Loucy (cell line): ENCODE measurements around the gene TECPR1.

Experiments used
- H2AFZ ChIP-seq: fragments of 200-600 bp; sonication (generic); 2 replicates; pipeline ENCODE4 v1.6.0; 2016; ENCODE audit warnings: antibody characterized with exemption, mild to moderate bottlenecking, low read length, moderate library complexity
- H3F3A ChIP-seq: fragments of 200-600 bp; 2 replicates; pipeline ENCODE4 v1.6.0; 2016; ENCODE audit warnings: antibody characterized with exemption, low read depth, mild to moderate bottlenecking
- H3K27me3 ChIP-seq: fragments of 200-600 bp; sonication (generic); 2 replicates; pipeline ENCODE4 v1.6.1; 2014; ENCODE audit warnings: low read length, mild to moderate bottlenecking; ENCODE audit not compliant: insufficient read depth, poor library complexity, severe bottlenecking
- H3K36me3 ChIP-seq: fragments of 200-600 bp; sonication (generic); 2 replicates; pipeline ENCODE4 v1.6.1; 2016; ENCODE audit warnings: low read length; ENCODE audit not compliant: insufficient read depth
- H3K4me1 ChIP-seq: fragments of 200-600 bp; sonication (generic); 2 replicates; pipeline ENCODE4 v1.5.1; 2014; ENCODE audit warnings: low read length, mild to moderate bottlenecking; ENCODE audit not compliant: insufficient read depth, poor library complexity, severe bottlenecking
- H3K4me2 ChIP-seq: fragments of 200-600 bp; sonication (generic); 2 replicates; pipeline ENCODE4 v1.6.0; 2014; ENCODE audit warnings: antibody characterized with exemption, low read length, low read depth, mild to moderate bottlenecking; ENCODE audit not compliant: poor library complexity, severe bottlenecking
- H3K4me3 ChIP-seq: fragments of 200-600 bp; sonication (generic); 2 replicates; pipeline ENCODE4 v1.5.1; 2014; ENCODE audit warnings: low read length, mild to moderate bottlenecking, mixed read lengths; ENCODE audit not compliant: poor library complexity, severe bottlenecking
- H3K79me2 ChIP-seq: fragments of 200-600 bp; sonication (generic); 2 replicates; pipeline ENCODE4 v1.6.1; 2014; ENCODE audit warnings: low read length; ENCODE audit not compliant: insufficient read depth
- H3K9ac ChIP-seq: fragments of 200-600 bp; sonication (generic); 2 replicates; pipeline ENCODE4 v1.6.0; 2014; ENCODE audit warnings: mild to moderate bottlenecking, low read depth, low read length, moderate library complexity; ENCODE audit not compliant: poor library complexity, severe bottlenecking
- H3K9me2 ChIP-seq: fragments of 200-600 bp; sonication (generic); replicated peaks from 2 replicates; pipeline ENCODE4 v1.6.1; 2016; ENCODE audit warnings: low read depth, low read length, mixed read lengths
- H3K9me3 ChIP-seq: fragments of 200-600 bp; sonication (generic); 2 replicates; pipeline ENCODE4 v1.6.1; 2014; ENCODE audit warnings: mild to moderate bottlenecking, antibody characterized with exemption, low read length, low read depth; ENCODE audit not compliant: insufficient read depth
- H4K20me1 ChIP-seq: fragments of 200-600 bp; sonication (generic); 2 replicates; pipeline ENCODE4 v1.6.0; 2014; ENCODE audit warnings: antibody characterized with exemption, low read length, mild to moderate bottlenecking; ENCODE audit not compliant: insufficient read depth, poor library complexity, severe bottlenecking
- CTCF ChIP-seq: fragments of 200-600 bp; sonication (generic); conservative IDR thresholded peaks from 2 replicates; pipeline ENCODE4 v1.5.1; 2014; ENCODE audit warnings: mild to moderate bottlenecking, antibody characterized with exemption, low read length
- EZH2phosphoT487 ChIP-seq: fragments of 200-600 bp; IDR thresholded peaks from 2 replicates; pipeline ENCODE4 v1.6.1; 2018; ENCODE audit warnings: antibody characterized with exemption, mild to moderate bottlenecking, moderate library complexity, borderline replicate concordance

TECPR1 gene

GRCh38 chr7:98175260-98175940 is 76.6 kb downstream of the TECPR1 start:
- H3K4me2 ChIP-seq = no peak overlapping the region
- H3F3A ChIP-seq = no peaks in the 10 kb centered on the region
- no peaks in the 10 kb centered on the region for H3K27me3 ChIP-seq
- H3K9me2 ChIP-seq = no peaks in the 10 kb centered on the region
- H3K4me3 ChIP-seq = no peak overlapping the region
- peaks cover 33% of the 10 kb centered on the region; the same call in 1 of the 2 replicates for H3K36me3 ChIP-seq
- H3K9ac ChIP-seq = no peak overlapping the region
- no peaks in the 10 kb centered on the region for H3K4me1 ChIP-seq
- H3K79me2 ChIP-seq = no peaks in the 10 kb centered on the region
- H4K20me1 ChIP-seq = no peaks in the 10 kb centered on the region
- H2AFZ ChIP-seq = no peak overlapping the region
- no peaks in the 10 kb centered on the region for H3K9me3 ChIP-seq
- TF ChIP-seq EZH2phosphoT487 = no peak
- TF ChIP-seq CTCF = no peak

- Histone ChIP-seq H3K27me3 (no peaks in the 10 kb centered on the region), H2AFZ (no peak overlapping the region), H3K36me3 (peaks cover 33% of the 10 kb centered on the region; the same call in 1 of the 2 replicates), H3K4me1 (no peaks in the 10 kb centered on the region), H3K9me3 (no peaks in the 10 kb centered on the region), H3K79me2 (no peaks in the 10 kb centered on the region), H4K20me1 (no peaks in the 10 kb centered on the region), H3F3A (no peaks in the 10 kb centered on the region), H3K9ac (no peak overlapping the region), H3K4me3 (no peak overlapping the region), H3K9me2 (no peaks in the 10 kb centered on the region), H3K4me2 (no peak overlapping the region)
- TF ChIP-seq CTCF (no peak), EZH2phosphoT487 (no peak)
Observed at GRCh38 chr7:98174334-98175259, 77.4 kb downstream of the TECPR1 start.

GRCh38 chr7:98171449-98171848 is 80.6 kb downstream of the TECPR1 start:
- Histone ChIP-seq H3K4me1 (no peaks in the 10 kb centered on the region), H3F3A (no peaks in the 10 kb centered on the region), H3K9me3 (no peaks in the 10 kb centered on the region), H3K9me2 (no peaks in the 10 kb centered on the region), H3K36me3 (peaks cover 28% of the 10 kb centered on the region; the same call in 1 of the 2 replicates), H3K9ac (no peak overlapping the region), H2AFZ (no peak overlapping the region), H3K4me3 (no peak overlapping the region), H3K27me3 (no peaks in the 10 kb centered on the region), H3K79me2 (no peaks in the 10 kb centered on the region), H3K4me2 (no peak overlapping the region), H4K20me1 (no peaks in the 10 kb centered on the region)
- TF ChIP-seq EZH2phosphoT487 = no peak
- TF ChIP-seq CTCF = no peak
